Neural cell (in vitro differentiated cells): Measurements from ENCODE around the gene TMEFF2. TPM values are rescaled to one million over a fixed set of nuclear protein-coding genes. Genes with fewer than 3 reads are reported as not detected.
A peak's percentile ranks its signal among the peaks of the same experiment; 100 is the strongest.

Experiments used
- H2AFZ ChIP-seq: fragments of 200-600, 300-800 bp; sonication (generic), shearing (Covaris generic); 2 replicates; pipeline ENCODE4 v1.6.0; 2014; ENCODE audit warnings: low read depth, mild to moderate bottlenecking, antibody characterized with exemption, low read length, moderate library complexity
- H3F3A ChIP-seq: fragments of 200-600 bp; shearing (Covaris generic); 2 replicates; pipeline ENCODE4 v1.6.1; 2016; ENCODE audit warnings: mild to moderate bottlenecking, moderate library complexity, mixed read lengths, antibody characterized with exemption, low read length; ENCODE audit not compliant: insufficient read depth, poor library complexity, severe bottlenecking
- H3K27ac ChIP-seq: fragments of 200-600, 300-800 bp; sonication (generic), shearing (Covaris generic); 2 replicates; pipeline ENCODE4 v1.5.1; 2014; ENCODE audit warnings: mild to moderate bottlenecking, low read length, moderate library complexity
- H3K27me3 ChIP-seq: fragments of 300-800, 200-600 bp; sonication (generic), shearing (Covaris generic); 2 replicates; pipeline ENCODE4 v1.6.0; 2014; ENCODE audit warnings: mild to moderate bottlenecking, low read depth, low read length, moderate library complexity; ENCODE audit not compliant: insufficient read depth
- H3K36me3 ChIP-seq: fragments of 300-800, 200-600 bp; sonication (generic), shearing (Covaris generic); 2 replicates; pipeline ENCODE4 v1.5.1; 2014; ENCODE audit warnings: mild to moderate bottlenecking, antibody characterized with exemption, low read length, moderate library complexity; ENCODE audit not compliant: insufficient read depth
- H3K4me2 ChIP-seq: fragments of 300-800, 200-600 bp; sonication (generic), shearing (Covaris generic); 2 replicates; pipeline ENCODE4 v1.6.0; 2014; ENCODE audit warnings: mild to moderate bottlenecking, low read length
- H3K4me3 ChIP-seq: fragments of 300-800, 200-600 bp; sonication (generic), shearing (Covaris generic); 2 replicates; pipeline ENCODE4 v1.5.1; 2014; ENCODE audit warnings: mild to moderate bottlenecking, low read length, moderate library complexity
- H3K79me2 ChIP-seq: fragments of 200-600 bp; shearing (Covaris generic); replicated peaks from 2 replicates; pipeline ENCODE4 v1.6.0; 2014; ENCODE audit warnings: mild to moderate bottlenecking, low read length, moderate library complexity; ENCODE audit not compliant: insufficient read depth
- H3K9ac ChIP-seq: fragments of 300-800, 200-600 bp; sonication (generic), shearing (Covaris generic); 2 replicates; pipeline ENCODE4 v1.6.1; 2016; ENCODE audit warnings: mild to moderate bottlenecking, low read length, mixed read lengths
- H3K9me2 ChIP-seq: fragments of 200-600 bp; shearing (Covaris generic); 2 replicates; pipeline ENCODE4 v1.6.1; 2016; ENCODE audit warnings: mild to moderate bottlenecking, low read length, mixed read lengths; ENCODE audit not compliant: insufficient read depth
- H3K9me3 ChIP-seq: fragments of 200-600, 300-800 bp; sonication (generic), shearing (Covaris generic); 2 replicates; pipeline ENCODE4 v1.6.1; 2016; ENCODE audit warnings: mild to moderate bottlenecking, mixed run types, low read length, moderate library complexity, mixed read lengths
- H4K20me1 ChIP-seq: fragments of 200-600 bp; shearing (Covaris generic); 2 replicates; pipeline ENCODE4 v1.6.1; 2016; ENCODE audit warnings: mild to moderate bottlenecking, mixed run types; ENCODE audit not compliant: insufficient read depth
- CTCF ChIP-seq: fragments of 450-650 bp; IDR thresholded peaks from 2 replicates; pipeline ENCODE4 v1.5.1; 2014; ENCODE audit warnings: antibody characterized with exemption, mild to moderate bottlenecking, moderate library complexity; ENCODE audit not compliant: poor library complexity, severe bottlenecking
- EP300 ChIP-seq: fragments of 450-650 bp; conservative IDR thresholded peaks from 2 replicates; pipeline ENCODE4 v1.6.1; 2014; ENCODE audit warnings: antibody characterized with exemption, mild to moderate bottlenecking, moderate library complexity; ENCODE audit not compliant: poor library complexity, severe bottlenecking
- EZH2 ChIP-seq: fragments of 200-600, 300-800 bp; shearing (Covaris generic), sonication (generic); IDR thresholded peaks from 2 replicates; pipeline ENCODE4 v1.6.1; 2014; ENCODE audit warnings: antibody characterized with exemption, low read length, borderline replicate concordance, mild to moderate bottlenecking; ENCODE audit not compliant: insufficient read depth, poor library complexity, severe bottlenecking
- MXI1 ChIP-seq: fragments of 450-650 bp; conservative IDR thresholded peaks from 2 replicates; pipeline ENCODE4 v1.6.1; 2014; ENCODE audit warnings: antibody characterized with exemption, mild to moderate bottlenecking; ENCODE audit not compliant: poor library complexity, severe bottlenecking
- POLR2AphosphoS5 ChIP-seq: IDR thresholded peaks from 2 replicates; pipeline ENCODE4 v1.6.1; 2012
- RAD21 ChIP-seq: fragments of 450-650 bp; conservative IDR thresholded peaks from 2 replicates; pipeline ENCODE4 v1.6.1; 2014; ENCODE audit warnings: antibody characterized with exemption, mild to moderate bottlenecking, moderate library complexity
- REST ChIP-seq: IDR thresholded peaks from 2 replicates; pipeline ENCODE4 v1.6.1; 2012; ENCODE audit warnings: borderline replicate concordance
- SMC3 ChIP-seq: fragments of 450-650 bp; conservative IDR thresholded peaks from 2 replicates; pipeline ENCODE4 v1.6.1; 2014; ENCODE audit warnings: antibody characterized with exemption, mild to moderate bottlenecking, moderate library complexity; ENCODE audit not compliant: poor library complexity
- TAF1 ChIP-seq: IDR thresholded peaks from 2 replicates; pipeline ENCODE4 v1.6.1; 2012; ENCODE audit warnings: low read depth
- polyA plus RNA-seq: library from polyadenylated mRNA; depleted of rRNA; stranded (reverse); fragments of >200 nt; gene quantifications from 2 replicates; pipeline ENCODE4 v1.2.3, GENCODE V29; 2014

Gene TMEFF2
- polyA plus RNA-seq, 1 donor from 2014 or later: 24.6 TPM

GRCh38 chr2:192025637-192026036 is 169.1 kb downstream of the TMEFF2 start (continued):
- no peak for TF ChIP-seq CTCF
- TF ChIP-seq EP300: no peak
- no peak for TF ChIP-seq SMC3

- Histone ChIP-seq H2AFZ (no peak overlapping the region), H3K79me2 (no peaks in the 10 kb centered on the region), H3K9me2 (no peaks in the 10 kb centered on the region), H3K27ac (no peak overlapping the region), H3F3A (no peaks in the 10 kb centered on the region), H3K4me2 (no peak overlapping the region), H3K27me3 (no peaks in the 10 kb centered on the region), H3K9me3 (no peaks in the 10 kb centered on the region), H3K9ac (no peak overlapping the region), H3K36me3 (no peaks in the 10 kb centered on the region), H3K4me3 (no peak overlapping the region), H4K20me1 (no peaks in the 10 kb centered on the region)
- TF ChIP-seq SMC3 (no peak), POLR2AphosphoS5 (no peak), RAD21 (no peak), CTCF (no peak), EZH2 (no peak), MXI1 (no peak), TAF1 (no peak), REST (no peak), EP300 (no peak)
These were observed 171.7 kb downstream of the TMEFF2 start for GRCh38 chr2:192023006-192023405.

- no peak overlapping the region for H2AFZ ChIP-seq
- H3F3A ChIP-seq: no peaks in the 10 kb centered on the region
- H3K9me3 ChIP-seq: no peaks in the 10 kb centered on the region
- no peak overlapping the region for H3K27ac ChIP-seq
- H3K4me3 ChIP-seq: no peak overlapping the region
- H4K20me1 ChIP-seq: no peaks in the 10 kb centered on the region
- no peaks in the 10 kb centered on the region for H3K79me2 ChIP-seq
- H3K4me2 ChIP-seq: no peak overlapping the region
- no peaks in the 10 kb centered on the region for H3K36me3 ChIP-seq
- no peak overlapping the region for H3K9ac ChIP-seq
- H3K9me2 ChIP-seq: no peaks in the 10 kb centered on the region
- no peak for TF ChIP-seq RAD21
- TF ChIP-seq POLR2AphosphoS5: peak; percentile 26
- H3K27me3 ChIP-seq: no peaks in the 10 kb centered on the region
These were observed 176.9 kb downstream of the TMEFF2 start for GRCh38 chr2:192017844-192018243.
